ENCODE data around the gene PPP6R3.
"Not testable (repeated sequence)": the region's sequence is repeated elsewhere in the genome, so short reads cannot be mapped to it uniquely, and the experiment has no call there.

The PPP6R3 gene

GRCh38 chr11:68525336-68525735 lies 64.8 kb downstream of the PPP6R3 start:
- DNase-seq (ENCODE audit: low read depth), result no peak

DNA sequence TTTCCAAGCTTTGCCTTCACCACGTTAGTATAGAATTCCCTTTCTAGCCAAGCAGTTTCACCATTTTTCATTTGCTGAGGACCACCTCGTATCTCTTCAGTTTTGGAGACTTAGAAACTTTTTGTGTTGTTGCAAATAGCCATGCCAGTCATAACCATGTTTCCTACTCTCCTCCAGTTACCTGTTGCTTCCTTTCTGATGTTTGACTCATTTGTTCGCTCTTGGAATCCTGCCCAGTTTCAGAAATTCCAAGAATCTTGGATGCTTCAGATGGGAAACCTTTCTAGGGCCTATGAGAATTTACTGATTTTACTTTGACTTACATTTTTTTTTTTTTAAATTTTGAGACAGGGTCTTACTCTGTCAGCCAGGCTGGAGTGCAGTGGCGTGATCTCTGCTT lies 65.4 kb downstream of the PPP6R3 start:
- no peak for DNase-seq (ENCODE audit: low read depth)

DNA sequence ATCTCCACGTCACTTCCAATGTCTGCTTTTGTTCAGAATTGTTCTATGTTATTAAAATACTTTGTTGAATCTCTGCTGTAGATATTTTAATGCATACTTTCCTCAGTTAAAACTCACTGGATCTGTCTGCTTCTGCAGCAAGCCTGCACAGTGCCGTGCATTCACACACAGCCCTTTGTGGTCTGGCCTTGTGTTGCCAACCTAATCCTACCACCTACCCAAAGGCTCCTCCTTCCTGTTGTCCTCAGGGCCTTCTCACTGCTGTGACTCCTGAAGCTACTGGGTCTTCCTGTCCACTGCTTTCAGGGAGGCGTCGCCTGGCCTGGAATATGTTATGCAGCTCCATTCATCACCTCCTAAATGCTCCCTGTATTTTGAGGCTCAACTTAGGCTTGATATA lies 67.0 kb downstream of the PPP6R3 start:
- DNase-seq (ENCODE audit: low read depth), result no peak

- DNase-seq (ENCODE audit: low read depth), result no peak
Measured at GRCh38 chr11:68528630-68529029, 68.1 kb downstream of the PPP6R3 start.

DNA sequence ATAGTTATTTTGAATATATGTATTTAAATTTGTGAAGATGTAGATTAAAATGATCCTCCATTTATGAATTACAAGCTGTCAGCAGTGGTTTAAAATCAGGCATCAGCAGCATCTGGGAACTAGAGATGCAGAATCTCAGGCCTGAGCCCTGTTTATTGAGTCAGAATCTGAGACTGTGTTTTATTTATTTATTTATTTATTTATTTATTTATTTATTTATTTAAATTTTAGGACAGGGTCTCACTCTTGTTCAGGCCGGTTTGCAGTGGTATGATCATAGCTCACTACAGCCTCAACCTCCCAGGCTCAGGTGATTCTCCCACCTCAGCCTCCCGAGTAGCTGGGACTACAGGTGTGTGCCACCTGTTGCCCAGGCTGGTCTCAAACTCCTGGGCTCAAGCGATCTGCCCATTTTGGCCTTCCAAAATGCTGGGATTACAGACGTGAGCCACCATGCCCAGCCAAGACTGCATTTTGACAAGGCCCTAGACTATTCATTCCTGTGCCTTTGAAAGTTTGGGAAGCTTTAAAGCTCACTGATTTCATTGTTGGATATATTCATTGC lies 70.7 kb downstream of the PPP6R3 start:
- no peak for DNase-seq (ENCODE audit: low read depth)

DNA sequence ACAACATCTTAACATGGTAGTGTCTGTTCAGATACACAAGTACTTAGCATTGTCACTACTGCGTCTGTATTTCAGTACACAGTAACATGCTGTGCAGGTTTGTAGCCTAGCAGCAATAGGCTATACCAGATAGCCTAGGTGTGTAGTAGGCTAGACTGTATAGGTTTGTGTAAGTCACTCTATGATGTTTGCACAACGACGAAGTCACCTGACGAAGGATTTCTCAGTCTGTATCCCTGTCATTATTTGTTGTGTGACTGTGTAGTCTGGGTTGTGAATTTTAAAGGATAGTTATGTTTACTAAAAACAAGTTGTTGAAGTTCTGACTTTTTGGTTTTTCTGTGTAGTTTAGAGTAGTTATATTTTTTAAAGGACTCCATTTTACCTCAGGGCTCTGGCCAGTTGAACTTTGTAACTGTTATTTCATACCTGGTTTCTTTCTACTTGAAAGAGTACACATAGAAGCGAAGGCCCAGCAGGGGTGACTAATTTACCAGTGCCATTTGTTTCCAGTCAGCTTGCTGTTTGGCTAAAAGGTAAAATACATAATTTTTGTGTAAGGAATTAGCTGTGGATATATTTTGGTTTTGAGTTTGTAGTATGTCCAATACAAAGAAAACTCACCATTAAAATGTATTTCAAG lies 72.3 kb downstream of the PPP6R3 start:
- no peak for DNase-seq (ENCODE audit: low read depth)

- DNase-seq (ENCODE audit: low read depth), result no peak
Measured at GRCh38 chr11:68533945-68534344, 73.4 kb downstream of the PPP6R3 start.

GRCh38 chr11:68535098-68535497 lies 74.5 kb downstream of the PPP6R3 start:
- no peak for DNase-seq (ENCODE audit: low read depth)

- DNase-seq (ENCODE audit: low read depth), result no peak
Measured at GRCh38 chr11:68536706-68537105, 76.2 kb downstream of the PPP6R3 start.

- no peak for DNase-seq (ENCODE audit: low read depth)
Measured at GRCh38 chr11:68538025-68538424, 77.5 kb downstream of the PPP6R3 start.

DNA sequence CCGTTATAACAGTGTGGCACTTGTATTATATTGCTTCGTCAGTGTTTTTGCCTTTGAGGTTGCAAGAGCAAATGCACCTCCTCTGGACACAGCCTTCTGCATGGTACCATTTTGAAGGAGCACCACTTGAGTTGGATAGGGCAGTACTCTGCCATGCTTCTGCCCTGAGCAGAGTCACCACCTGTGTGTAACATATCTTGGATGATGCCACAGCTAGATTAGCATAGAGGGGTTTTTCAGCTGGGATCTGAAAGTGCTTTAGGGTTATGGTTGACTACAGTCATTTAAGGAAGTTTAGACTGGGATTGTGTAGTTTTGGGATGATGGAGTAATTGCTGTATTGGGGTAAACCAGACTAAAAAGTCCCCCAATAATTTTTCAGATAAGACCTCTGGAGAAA lies 78.8 kb downstream of the PPP6R3 start:
- no peak for DNase-seq (ENCODE audit: low read depth)

DNA sequence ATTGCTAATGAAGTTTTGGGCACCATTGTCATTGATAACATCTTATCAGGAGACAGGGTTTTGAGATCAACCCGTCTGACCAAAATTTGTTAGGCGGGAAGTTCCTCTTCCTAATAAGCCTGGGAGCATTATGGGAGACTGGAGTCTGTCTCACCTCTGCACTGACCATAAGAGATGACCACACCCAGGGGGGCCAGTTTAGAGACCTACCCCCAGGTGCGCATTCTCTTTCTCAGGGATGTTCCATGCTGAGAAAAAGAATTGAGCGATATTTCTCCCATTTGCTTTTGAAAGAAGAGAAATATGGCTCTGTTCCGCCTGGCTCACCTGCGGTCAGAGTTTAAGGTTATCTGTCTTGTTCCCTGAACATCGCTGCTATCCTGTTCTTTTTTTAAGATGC lies 80.0 kb downstream of the PPP6R3 start:
- DNase-seq (ENCODE audit: low read depth), result not testable (repeated sequence)

DNA sequence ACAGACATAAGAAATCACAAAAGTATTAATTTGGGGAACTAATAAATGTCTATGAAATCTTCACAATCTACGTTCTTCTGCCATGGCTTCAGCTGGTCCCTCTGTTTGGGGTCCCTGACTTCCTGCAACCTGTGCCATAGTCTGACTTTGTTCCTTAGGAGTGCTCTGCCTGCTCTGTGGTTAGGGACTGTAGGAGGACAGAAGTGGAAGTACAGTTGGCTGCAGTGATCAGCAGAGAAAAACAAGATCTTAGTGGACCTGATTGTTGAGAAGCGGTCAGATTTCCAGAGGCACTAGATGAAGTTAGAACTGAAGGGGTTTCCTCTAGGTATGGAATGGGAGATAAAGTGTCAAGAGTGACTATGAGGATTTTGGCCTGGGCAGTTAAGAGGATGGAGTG lies 80.6 kb downstream of the PPP6R3 start:
- DNase-seq (ENCODE audit: low read depth), result no peak

DNA sequence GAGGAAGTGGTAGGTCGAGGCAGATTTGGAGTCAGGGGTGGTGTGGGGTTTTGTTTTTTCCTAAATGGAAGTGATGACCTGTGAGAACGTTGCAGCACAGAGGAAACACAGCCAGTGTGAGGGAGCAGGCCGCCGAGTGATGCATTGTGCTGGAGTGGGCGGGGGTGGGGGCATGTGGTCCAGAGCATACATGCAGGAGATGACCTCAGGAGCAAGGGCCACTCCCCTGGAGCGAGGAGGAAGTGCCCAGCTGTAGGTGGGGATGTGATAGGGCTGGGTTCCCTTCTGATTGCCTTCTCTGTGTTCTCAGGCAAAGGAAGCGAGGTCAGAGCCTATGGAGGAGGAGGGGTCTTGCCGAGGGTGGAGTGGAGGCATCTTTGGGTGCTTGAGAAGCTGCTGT lies 81.4 kb downstream of the PPP6R3 start:
- DNase-seq (ENCODE audit: low read depth), result no peak

DNA sequence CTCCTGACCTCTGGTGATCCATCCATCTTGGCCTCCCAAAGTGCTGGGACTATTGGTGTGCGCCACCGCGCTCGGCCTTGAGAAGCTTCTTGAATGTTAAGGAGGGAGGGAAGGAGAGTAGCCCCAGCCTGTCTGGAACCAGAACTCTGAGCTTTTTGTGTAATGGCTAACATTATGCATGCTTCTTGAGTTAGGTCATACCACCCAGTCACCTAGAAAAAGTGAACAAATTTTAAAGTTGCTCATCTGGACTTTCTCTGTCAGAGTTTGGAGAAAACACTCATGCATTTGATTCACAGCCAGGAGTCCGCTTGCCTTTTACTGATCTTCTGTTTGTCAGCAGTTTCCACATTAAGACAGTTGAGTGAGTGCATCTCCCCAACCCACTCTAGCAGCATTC lies 82.1 kb downstream of the PPP6R3 start:
- no peak for DNase-seq (ENCODE audit: low read depth)

GRCh38 chr11:68543594-68543993 lies 83.0 kb downstream of the PPP6R3 start:
- no peak for DNase-seq (ENCODE audit: low read depth)

- DNase-seq (ENCODE audit: low read depth), result no peak
Measured at GRCh38 chr11:68545347-68545746, 84.8 kb downstream of the PPP6R3 start.

DNA sequence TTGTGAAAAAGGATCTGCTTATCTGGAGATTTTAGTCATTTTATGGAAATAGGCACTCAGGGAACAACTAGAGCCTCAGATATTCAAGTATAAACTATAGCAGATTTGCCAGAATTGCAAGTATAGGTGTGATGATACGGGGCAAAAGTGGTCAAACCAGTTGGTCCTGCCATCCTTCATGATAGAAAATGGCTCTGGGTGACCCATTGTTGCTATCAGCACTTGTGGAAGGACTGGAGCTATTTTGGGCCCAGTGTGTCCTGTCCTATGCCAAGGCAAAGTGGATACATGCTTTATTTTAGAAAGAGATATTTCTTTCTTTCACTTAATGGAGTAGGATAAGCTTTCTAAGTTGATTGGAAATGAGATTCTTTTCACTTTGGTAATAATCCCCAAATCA lies 85.2 kb downstream of the PPP6R3 start:
- no peak for DNase-seq (ENCODE audit: low read depth)

DNA sequence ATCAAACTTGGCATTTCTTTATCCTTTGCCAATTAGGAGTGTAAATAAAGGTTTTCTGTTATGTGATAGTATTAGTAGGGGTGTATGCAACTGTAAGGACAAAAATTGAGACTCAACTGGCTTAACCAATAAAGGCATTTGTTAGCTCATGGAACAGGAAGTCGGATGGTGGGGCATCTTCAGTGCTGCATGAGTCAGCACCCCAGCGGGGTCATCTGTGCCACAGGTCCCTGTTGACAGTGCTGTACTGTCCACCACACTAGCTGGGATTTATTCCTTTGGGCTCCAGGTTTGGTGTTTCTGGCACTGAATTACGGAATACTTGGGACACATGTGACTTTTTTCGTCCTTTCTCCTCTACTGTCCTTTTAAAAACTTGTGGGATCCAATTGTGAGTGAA lies 86.0 kb downstream of the PPP6R3 start:
- no peak for DNase-seq (ENCODE audit: low read depth)

DNA sequence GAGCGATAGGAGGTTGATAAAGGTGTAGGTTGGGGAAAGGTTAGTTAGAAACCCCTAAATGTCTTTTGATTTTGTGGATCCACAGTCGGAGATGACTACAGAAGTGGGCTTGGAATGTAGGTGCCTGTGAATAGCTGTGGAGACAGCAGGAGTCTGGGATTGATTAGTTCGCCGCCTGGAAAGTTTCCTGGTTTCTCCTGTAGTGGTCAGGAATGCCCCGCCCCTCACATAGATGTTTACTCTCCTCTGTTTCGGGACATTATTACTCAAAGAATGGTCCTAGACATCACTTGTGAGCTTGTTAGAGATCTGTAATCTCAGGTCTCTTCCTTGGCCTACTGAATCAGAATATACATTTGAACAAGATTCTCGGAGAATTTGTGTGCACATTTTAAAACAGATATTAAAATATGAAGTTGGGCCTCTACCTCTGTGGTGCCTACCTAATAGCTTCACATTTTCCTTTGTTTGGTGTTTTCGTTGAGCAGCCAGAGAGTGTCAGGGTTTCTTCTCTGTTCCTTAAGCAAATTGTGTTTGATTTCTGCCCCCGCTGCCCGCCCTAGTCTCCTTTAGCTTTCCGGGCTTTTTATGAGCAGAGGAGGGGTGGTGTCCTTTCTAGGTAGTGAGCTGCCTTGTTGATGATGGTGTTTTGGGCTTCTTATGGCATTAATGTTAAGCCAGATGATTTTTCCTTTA lies 89.4 kb downstream of the PPP6R3 start:
- DNase-seq (ENCODE audit: low read depth), result no peak

GRCh38 chr11:68550485-68550817 lies 89.9 kb downstream of the PPP6R3 start:
- no peak for DNase-seq (ENCODE audit: low read depth)

DNA sequence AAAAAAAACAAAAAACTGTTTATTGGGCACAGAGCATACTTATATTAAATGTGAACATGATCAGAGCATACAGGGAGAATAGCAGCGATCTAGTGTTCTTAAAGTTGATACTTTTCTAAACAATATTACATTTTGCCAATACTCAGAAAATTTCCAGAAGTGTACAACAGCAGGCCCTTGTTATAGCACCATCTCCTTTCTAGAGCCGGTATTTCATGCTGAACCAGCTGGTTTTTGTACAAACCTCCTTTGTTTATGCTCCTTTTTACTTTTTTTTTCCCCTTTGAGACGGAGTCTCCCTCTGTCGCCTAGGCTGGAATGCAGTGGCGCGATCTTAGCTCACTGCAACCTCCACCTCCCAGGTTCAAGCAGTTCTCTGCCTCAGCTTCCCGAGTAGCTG lies 90.7 kb downstream of the PPP6R3 start:
- no peak for DNase-seq (ENCODE audit: low read depth)

DNA sequence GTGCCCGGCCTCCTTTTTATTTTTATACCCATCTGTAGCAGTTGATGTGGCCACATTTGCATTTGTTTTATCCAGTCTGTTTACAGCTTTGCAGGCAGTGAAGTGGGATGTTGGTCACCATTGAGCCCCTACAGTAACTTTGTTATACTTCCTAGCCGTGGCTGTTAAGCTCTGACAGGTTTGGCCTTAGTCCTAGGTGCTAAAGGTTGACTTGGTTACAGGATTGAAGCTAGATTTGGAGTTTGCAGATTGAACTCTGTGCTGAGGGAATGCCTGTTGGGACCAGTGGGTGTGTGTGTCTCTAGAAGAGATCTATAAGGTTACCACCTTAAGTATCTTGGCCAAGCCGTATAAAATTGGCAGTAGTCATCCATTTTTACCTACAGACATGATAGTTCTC lies 91.2 kb downstream of the PPP6R3 start:
- DNase-seq (ENCODE audit: low read depth), result no peak

DNA sequence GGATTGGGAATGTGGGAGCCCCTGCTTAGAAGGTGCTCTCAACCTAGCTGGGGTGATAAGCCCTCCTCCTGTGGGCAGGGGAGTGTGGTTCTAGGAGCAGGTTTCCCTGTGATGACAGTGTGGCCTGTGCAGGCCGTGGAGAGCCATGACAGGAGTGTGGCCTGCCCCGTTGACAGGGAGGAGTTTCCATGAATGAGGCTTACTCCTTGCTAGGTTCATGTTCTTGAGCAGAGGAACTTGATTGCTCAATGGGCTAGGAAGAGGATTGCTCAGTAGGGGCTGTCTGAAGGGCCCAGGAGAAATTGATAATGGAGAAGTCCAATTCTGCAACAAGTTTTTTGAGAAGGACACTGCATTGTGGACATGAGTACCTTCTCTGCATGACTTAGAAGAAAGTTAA lies 92.0 kb downstream of the PPP6R3 start:
- no peak for DNase-seq (ENCODE audit: low read depth)
